ENCODE data around the gene DENND2A. TPM values are rescaled to one million over a fixed set of nuclear protein-coding genes. Genes with fewer than 3 reads are reported as not detected.

DENND2A gene
- total and polyA plus RNA-seq, 4 donors, result 1.2 to 7.4 (median 2.3) TPM

DNA sequence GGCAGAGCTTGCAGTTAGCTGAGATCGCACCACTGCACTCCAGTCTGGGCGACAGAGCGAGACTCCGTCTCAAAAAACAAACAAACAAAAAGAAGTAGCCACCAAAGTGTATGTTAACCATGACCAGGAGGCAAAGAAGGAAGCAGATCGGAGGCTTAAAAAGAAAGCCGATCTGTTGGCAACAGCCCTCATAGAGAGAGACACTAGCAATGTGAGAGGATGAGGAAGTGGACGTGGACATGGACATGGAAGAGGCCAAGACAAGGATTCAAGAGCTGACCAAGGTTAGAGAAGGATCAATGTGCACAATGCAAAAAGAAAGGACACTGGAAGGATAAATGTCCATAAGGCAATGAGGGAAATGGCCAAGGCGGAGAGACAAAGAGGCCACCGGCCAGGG, 17.3 kb upstream of the DENND2A start:
- DNase-seq (ENCODE audit: low spot score), result no peak
- peaks cover 0 to 18% (median 10%) of the 10 kb centered on the region in 4 donors for H3K4me1 ChIP-seq (ENCODE audit: control insufficient read depth in 4 of 4, insufficient read depth in 4 of 4, low read length in 3 of 4)
- no peaks in the 10 kb centered on the region for H3K36me3 ChIP-seq (ENCODE audit: control insufficient read depth in 4 of 4, insufficient read depth in 3 of 4, low read depth in 1 of 4, low read length in 3 of 4)
- no peak for TF ChIP-seq YY1 (IDR thresholded peaks at IDR 0.05)
- TF ChIP-seq, protein P1, sequence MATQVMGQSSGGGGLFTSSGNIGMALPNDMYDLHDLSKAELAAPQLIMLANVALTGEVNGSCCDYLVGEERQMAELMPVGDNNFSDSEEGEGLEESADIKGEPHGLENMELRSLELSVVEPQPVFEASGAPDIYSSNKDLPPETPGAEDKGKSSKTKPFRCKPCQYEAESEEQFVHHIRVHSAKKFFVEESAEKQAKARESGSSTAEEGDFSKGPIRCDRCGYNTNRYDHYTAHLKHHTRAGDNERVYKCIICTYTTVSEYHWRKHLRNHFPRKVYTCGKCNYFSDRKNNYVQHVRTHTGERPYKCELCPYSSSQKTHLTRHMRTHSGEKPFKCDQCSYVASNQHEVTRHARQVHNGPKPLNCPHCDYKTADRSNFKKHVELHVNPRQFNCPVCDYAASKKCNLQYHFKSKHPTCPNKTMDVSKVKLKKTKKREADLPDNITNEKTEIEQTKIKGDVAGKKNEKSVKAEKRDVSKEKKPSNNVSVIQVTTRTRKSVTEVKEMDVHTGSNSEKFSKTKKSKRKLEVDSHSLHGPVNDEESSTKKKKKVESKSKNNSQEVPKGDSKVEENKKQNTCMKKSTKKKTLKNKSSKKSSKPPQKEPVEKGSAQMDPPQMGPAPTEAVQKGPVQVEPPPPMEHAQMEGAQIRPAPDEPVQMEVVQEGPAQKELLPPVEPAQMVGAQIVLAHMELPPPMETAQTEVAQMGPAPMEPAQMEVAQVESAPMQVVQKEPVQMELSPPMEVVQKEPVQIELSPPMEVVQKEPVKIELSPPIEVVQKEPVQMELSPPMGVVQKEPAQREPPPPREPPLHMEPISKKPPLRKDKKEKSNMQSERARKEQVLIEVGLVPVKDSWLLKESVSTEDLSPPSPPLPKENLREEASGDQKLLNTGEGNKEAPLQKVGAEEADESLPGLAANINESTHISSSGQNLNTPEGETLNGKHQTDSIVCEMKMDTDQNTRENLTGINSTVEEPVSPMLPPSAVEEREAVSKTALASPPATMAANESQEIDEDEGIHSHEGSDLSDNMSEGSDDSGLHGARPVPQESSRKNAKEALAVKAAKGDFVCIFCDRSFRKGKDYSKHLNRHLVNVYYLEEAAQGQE (IDR thresholded peaks at IDR 0.05), result no peak
- TF ChIP-seq RAD21 (IDR thresholded peaks at IDR 0.05), result no peak
- no peak for TF ChIP-seq HNF4G (IDR thresholded peaks at IDR 0.05)
- no peak for TF ChIP-seq NR2F2 (IDR thresholded peaks at IDR 0.05)
- TF ChIP-seq JUND (IDR thresholded peaks at IDR 0.05), result no peak
- TF ChIP-seq, protein P2, sequence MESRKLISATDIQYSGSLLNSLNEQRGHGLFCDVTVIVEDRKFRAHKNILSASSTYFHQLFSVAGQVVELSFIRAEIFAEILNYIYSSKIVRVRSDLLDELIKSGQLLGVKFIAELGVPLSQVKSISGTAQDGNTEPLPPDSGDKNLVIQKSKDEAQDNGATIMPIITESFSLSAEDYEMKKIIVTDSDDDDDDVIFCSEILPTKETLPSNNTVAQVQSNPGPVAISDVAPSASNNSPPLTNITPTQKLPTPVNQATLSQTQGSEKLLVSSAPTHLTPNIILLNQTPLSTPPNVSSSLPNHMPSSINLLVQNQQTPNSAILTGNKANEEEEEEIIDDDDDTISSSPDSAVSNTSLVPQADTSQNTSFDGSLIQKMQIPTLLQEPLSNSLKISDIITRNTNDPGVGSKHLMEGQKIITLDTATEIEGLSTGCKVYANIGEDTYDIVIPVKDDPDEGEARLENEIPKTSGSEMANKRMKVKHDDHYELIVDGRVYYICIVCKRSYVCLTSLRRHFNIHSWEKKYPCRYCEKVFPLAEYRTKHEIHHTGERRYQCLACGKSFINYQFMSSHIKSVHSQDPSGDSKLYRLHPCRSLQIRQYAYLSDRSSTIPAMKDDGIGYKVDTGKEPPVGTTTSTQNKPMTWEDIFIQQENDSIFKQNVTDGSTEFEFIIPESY (IDR thresholded peaks at IDR 0.05), result no peak
- TF ChIP-seq EGR1 (IDR thresholded peaks at IDR 0.05; ENCODE audit: low read depth in 2 of 2), result no peak
- TF ChIP-seq TAF1 (conservative IDR thresholded peaks at IDR 0.05), result no peak
- no peak for TF ChIP-seq FOXA2 (IDR thresholded peaks at IDR 0.05)
- TF ChIP-seq, protein P3, sequence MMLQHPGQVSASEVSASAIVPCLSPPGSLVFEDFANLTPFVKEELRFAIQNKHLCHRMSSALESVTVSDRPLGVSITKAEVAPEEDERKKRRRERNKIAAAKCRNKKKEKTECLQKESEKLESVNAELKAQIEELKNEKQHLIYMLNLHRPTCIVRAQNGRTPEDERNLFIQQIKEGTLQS (IDR thresholded peaks at IDR 0.05), result no peak
- TF ChIP-seq FOXA1 (IDR thresholded peaks at IDR 0.05), result no peak
- no peak for TF ChIP-seq GABPA (IDR thresholded peaks at IDR 0.05 in 1 of 2, conservative IDR thresholded peaks at IDR 0.05 in 1 of 2)
- TF ChIP-seq HNF4A (conservative IDR thresholded peaks at IDR 0.05), result no peak
- TF ChIP-seq, protein P4, sequence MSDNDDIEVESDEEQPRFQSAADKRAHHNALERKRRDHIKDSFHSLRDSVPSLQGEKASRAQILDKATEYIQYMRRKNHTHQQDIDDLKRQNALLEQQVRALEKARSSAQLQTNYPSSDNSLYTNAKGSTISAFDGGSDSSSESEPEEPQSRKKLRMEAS (IDR thresholded peaks at IDR 0.05), result no peak
- no peak for TF ChIP-seq RXRA (IDR thresholded peaks at IDR 0.05)
- TF ChIP-seq, protein P5, sequence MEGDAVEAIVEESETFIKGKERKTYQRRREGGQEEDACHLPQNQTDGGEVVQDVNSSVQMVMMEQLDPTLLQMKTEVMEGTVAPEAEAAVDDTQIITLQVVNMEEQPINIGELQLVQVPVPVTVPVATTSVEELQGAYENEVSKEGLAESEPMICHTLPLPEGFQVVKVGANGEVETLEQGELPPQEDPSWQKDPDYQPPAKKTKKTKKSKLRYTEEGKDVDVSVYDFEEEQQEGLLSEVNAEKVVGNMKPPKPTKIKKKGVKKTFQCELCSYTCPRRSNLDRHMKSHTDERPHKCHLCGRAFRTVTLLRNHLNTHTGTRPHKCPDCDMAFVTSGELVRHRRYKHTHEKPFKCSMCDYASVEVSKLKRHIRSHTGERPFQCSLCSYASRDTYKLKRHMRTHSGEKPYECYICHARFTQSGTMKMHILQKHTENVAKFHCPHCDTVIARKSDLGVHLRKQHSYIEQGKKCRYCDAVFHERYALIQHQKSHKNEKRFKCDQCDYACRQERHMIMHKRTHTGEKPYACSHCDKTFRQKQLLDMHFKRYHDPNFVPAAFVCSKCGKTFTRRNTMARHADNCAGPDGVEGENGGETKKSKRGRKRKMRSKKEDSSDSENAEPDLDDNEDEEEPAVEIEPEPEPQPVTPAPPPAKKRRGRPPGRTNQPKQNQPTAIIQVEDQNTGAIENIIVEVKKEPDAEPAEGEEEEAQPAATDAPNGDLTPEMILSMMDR (IDR thresholded peaks at IDR 0.05; ENCODE audit: low read depth, low read length, missing input control), result no peak
- no peak for TF ChIP-seq SP1 (IDR thresholded peaks at IDR 0.05)
- H3K4me3 ChIP-seq (ENCODE audit: low read depth in 1 of 3, low read length in 3 of 3), result no peak overlapping the region
- H3K9me3 ChIP-seq (ENCODE audit: control insufficient read depth in 4 of 4, low read length in 3 of 4), result no peaks in the 10 kb centered on the region
- 94% methylated on average over 9 of the region's 9 CpGs for WGBS
- no peaks in the 10 kb centered on the region for H3K27me3 ChIP-seq (ENCODE audit: control insufficient read depth in 4 of 4, insufficient read depth in 4 of 4, low read length in 3 of 4)
- H3K9ac ChIP-seq (ENCODE audit: low read depth in 1 of 2, low read length in 2 of 2), result no peak overlapping the region
- H3K27ac ChIP-seq (ENCODE audit: low read depth in 1 of 2, low read length in 2 of 2), result no peak overlapping the region

Data from liver (tissue), 9 donors.